M059J (cell line): ENCODE measurements around the gene RPL23. TPM values are rescaled to one million over a fixed set of nuclear protein-coding genes. Genes with fewer than 3 reads are reported as not detected.

ENCODE experiments used
- DNase-seq: peaks from one replicate; pipeline ENCODE4 v3.0.0-alpha.2; 2012; ENCODE audit warnings: low read depth
- total RNA-seq: library from RNA; depleted of rRNA; stranded (reverse); fragments of >200 nt; shearing (Covaris generic); gene quantifications from 2 replicates; pipeline ENCODE4 v1.2.3, GENCODE V29; 2014; rRNA removed

Gene RPL23
- 716 and 785 TPM in 2 replicates for total RNA-seq

DNA sequence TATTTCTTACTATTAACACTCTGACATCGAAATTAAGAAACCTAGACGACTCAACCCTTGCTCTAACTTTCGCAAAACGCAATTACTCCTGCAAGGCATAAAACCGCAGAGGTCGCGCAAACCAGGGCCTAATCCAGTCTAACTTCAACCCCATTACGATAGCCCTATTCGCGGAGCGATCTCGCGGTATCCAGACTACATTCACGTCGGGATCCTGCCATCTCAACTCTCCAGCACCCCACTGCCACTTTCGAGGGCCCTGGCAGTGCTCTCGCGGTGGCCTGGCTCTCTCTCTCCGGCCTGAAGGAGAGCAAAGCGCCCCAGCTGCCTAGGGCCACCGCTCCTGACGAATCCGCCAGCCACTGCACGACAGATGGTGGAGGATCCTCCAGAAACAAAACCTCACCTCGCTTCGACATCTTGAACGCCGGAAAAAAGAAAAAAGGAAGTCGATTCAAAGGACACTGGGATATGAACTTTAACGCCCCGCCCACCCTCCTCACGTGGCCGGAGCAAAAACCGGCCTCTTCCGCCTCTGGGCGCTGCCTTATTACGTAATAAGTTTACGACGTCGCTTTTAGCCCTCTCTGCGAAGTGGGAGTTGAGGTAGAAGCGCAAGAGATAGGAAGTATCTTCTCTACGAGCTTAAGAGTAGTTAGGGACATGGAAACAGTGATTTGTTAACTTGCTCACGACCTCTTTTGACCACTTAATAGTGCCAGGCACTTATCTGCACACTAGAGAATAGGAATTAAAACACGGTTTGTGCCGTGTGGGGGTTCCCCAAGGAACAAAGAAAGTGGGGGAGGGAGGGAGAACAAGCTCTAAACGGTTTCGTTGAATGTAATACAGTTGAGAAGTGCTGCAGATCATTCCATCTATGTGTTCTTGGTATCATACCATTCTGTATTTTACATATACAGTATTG lies at the start of gene RPL23:
Gene RPL23, minus strand, starts transcription at position 430 of the 928 bp plus-strand sequence. Its CDS starts 11 bp downstream, at position 419.
- peak; percentile 96 for DNase-seq

DNA sequence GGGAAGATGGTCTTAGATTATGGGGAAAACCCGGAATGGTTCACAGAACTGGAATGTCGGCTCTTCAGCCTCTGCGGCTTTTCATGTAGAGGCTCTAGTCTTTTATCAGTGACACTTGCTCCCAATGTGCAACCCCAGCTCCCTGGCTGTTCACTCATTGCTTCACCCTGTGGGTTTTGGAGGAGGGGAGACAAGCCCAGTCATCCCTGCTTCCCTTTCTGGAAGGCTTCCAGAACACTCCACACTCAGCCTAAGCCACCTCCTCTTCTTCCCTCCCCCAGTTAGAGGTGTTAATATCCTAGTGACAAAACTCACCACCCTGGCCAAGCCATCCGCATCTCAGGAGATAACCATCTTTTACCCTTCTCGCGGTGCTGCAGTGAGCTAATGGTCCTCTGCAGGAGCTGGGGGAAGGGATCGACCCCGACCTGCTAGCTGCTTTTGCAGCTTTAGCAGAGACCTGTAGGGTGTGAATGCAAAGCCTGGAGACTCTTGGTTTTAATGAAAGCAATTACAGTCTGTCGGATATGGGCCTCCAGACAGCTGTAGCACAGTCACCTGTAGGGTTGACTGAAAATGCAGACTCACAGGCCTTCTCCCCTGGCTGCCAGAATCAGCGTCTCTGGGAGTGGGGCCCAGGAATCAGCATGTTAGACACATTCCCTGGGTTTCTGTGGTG lies 47.6 kb upstream of the RPL23 start:
- peak; percentile 99 for DNase-seq

DNA sequence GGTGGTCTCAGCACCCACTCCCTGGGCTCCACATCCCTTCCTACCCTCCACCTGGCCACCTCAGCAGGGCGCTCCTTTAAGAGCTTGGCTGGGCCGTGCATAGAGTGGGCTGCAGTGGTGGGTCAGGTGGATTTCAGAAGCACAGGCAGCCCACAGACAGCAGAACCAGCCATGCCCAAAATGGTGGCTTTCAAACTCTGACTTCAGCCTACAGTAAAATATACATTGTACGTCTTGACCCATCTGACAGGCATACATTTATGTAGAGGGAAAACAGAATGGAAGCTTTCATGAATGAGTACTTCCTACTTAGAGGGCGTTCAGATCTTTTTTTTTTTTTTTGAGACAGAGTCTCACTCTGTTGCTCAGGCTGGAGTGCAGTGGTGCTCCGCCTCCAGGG lies 45.9 kb upstream of the RPL23 start:
- DNase-seq, result no peak

DNA sequence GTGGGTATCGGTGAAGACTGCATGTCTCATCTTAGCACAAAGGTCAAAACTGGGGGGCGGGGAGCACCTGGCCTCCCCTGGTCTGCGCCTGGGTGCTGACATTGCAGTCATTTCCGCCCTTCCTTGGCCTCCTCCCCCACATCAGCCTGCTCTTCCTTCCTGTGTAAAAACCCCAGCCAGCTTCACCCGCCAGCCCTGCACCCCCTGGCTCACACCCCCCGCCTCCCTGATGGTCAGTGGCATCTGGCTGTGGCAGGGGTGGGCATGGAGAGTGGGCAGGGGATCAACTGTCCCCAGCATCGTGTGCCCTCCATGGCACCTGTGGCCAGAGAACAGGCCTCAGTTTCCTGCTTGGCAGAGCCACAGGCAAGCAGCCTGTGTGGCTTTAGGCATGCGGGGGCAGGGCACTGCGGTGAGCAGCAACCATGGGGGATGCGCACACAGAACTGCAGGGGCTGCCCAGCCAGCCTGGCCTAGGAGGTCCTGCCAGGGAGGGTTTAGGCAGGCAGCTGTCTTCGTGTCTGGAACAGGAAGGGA lies 45.4 kb upstream of the RPL23 start:
- DNase-seq, result no peak

DNA sequence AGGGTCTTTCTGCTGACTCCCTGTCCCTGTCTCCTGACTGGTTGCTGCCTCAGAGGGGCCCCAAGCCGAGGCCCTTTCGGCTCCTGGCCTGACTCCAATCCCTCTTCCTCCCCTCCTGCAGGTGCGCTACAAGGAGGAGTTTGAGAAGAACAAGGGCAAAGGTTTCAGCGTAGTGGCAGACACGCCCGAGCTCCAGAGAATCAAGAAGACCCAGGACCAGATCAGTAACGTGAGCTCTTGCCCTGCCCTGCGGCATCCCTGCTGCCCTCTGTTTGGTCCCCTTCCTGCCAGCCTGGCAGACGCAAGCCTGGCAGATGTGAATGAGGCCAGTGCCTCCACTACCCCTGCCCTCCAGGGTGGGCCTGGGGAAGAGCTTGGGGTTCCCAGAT lies 44.8 kb upstream of the RPL23 start:
- no peak for DNase-seq

DNA sequence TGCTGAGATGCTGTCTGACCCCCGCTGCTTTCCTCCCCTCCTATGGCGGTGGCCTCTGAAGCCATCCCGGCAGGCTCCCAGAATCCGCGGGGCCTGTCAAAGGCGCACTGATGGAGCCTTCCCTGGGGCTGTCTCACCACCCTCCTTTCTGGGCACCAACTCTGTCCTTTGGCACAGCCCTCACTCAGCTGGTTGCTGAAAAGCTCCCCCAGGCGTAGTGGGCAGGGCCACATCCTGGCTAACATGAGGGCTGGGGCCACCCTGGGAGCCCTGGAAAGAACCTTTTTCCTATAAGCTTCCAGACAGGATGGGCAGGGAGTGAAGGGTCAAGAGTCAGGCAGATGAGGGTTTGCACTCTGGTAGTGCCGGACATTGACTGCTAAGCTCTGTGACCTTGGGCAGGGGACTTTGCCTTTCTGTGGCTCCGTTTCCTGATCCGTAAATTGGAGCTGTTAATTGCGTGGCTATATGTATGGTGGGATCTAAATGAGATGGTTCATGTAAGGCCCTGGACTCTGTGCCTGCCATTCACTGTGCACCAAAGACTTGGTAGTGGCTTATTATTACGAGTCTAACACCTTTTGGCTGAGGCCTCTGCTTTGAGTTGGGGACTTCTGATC lies 44.3 kb upstream of the RPL23 start:
- peak; percentile 53 for DNase-seq

DNA sequence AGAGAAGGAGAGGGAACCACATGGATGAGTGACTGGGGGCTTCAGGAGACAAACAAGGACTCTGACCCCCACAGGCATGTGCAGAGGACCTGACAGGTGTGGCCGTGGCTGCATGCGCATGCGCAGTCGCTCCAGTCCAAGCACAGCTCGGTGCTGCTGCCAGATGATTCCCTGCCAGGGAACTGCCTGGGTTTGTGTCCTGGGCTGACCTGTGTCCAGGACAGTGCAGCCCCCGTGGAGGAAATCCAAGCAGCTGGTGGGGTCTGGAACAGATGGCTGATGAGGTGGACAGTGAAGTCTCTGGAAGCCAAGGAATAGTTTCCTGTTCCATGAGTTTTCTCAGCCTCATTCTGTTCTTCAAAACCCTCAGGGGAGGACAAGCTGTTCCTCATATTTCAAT lies 43.7 kb upstream of the RPL23 start:
- no peak for DNase-seq

DNA sequence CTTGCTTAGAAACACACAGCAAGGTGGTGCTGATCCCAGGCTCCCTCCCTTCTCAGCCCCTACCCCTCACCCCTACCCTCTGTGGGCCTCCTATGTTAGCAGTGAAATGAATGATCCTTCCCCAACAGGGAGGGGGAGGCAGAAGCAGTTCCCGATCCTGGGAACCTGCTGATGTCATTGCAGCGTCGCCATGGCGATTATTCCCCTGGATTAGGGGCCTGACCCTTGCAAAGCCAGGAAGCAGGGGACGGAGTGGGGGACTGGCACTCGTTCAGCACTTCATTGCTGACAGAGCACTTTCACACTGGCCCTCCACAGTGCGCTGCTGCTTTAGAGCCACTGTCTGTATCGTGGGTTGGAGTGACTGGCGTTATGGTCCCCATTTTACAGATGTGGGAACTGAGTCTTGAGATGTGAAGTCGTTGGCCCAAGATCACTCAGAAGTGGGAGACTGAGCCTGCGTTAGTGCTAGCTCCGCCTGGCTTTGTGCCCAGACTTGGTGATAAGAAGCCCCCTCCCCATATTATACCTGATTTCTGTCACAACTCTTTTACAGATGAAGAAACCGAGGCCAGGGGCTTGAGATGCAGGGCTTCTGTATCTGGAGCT lies 42.9 kb upstream of the RPL23 start:
- DNase-seq, result no peak

DNA sequence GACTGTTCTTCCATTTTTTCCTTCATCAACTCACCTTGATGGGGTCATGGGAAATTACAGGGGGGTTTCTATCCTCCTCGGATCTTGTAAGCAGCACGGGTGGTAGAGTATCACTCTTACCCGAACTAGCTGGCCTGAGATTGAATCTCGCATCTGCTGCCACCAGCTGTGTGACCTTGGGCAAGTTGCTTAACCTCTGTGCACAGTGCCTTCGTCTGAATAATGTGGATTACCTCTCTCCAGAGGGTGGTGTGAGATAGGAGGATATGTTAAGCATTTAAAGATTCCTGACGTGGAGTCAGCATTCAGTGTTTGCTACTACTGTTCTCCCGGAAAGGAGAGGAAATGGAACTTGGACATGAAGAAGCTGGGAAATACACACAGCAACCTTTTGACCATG lies 40.8 kb upstream of the RPL23 start:
- no peak for DNase-seq

DNA sequence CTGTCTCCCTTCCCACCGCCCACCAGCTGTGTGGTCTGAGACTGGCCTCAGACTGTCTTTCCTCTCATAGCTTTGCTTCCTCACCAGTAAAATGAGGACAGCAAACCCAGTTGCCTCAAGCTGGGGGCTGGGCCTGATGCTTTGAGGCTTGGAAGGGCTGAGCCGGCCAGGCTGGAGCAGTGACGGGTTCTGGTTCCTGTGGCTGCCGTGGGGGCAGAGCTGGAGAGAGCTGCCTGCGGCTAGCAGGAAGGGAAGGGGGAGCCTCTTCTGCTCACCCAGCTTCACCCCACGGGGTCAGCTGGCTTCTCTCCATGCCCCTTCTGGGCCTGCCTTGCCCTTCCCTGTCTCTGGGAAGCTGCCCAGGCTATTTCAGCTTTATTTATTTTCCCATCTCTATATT lies 40.1 kb upstream of the RPL23 start:
- DNase-seq, result peak; percentile 37

DNA sequence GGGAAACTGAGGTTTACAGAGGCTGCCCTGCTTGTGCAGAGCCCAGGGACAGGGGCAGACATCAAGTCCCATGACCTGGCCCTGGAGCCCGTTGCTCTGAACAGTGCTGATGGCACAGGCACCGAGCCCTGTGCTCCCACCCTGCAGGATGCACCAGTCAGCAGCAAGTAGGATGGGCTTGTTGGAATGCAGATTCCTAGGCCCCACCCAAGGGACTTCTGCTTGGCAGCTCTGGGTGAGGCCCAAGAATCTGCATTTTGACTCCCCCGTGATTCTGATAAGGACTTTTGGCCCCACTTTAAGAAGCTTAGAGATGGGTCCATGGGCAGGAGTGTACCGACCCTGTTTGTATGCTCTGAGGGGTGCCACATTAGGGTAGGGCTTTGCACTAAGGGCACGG lies 39.6 kb upstream of the RPL23 start:
- no peak for DNase-seq

DNA sequence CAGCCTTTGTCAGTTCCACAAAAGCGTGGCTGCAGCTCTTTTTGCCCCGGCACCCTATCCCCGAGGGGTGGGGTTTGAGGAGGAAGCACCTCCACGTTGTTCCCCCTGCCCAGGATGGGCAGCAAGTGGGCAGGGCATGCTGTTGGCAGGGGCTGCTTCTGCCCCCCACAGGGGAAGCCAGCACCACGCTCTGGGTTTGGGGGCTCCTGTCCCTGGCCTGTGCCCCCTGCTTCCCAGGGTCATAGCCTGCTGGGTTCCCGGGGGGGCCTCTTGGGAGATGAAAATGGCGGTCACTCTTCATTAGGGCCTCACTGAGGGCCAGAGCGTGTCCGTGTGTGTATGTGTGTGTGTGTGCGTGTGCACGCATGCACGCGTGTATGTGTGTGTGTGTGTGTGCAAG lies 39.1 kb upstream of the RPL23 start:
- DNase-seq, result no peak

DNA sequence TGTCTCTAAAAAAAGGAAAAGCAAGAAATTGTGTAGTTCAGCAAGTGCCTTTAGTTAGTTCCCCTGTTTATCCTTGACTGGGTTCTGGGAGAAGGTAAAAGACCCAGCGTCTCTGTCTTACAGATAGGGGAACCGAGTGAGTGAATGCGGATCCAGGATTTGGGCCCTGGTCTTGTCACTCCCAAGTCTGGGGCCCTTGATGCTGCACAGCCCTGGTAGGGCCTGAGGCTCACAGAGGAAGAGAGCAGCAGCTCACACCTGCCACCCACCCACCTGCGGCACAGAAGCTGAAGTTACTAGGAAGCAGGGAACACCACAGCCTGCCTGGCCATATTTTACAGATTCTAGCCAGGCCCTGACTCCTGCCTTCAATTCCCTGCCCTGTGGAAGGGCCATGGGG lies 38.6 kb upstream of the RPL23 start:
- DNase-seq, result no peak

DNA sequence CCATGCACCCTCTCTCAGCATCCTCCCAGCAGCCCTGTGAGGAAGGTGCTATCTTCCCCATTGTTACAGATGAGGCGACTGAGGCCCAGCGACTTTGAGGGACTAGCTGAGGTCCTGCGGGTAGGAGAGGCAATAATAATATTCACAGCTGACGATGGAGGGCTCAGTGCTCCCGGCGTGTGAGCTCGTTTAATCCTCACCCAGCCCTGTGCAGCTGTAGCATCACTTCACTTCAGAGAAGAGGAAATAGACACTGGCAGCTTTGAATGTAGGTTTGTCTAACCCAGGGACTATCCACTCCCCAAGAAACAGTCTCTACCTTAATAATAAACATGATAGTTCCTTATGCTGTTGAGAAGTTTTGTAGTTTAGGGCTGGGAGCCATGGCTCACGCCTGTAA lies 37.9 kb upstream of the RPL23 start:
- no peak for DNase-seq

DNA sequence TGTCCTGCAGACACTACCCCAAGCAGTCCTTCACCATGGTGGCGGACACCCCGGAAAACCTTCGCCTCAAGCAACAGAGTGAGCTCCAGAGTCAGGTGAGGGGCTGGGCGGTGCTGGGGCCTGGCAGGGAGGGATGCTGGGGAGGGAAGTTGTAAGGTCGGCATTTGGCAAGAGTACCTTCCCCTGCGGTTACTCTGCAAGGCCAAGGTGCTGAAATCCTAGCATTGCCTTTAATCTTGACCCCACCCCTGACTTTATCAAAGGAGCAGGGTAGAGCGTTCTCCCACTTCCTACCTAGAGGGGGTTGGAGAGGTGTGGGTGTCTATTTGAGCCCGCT lies 36.9 kb upstream of the RPL23 start:
- DNase-seq, result no peak

DNA sequence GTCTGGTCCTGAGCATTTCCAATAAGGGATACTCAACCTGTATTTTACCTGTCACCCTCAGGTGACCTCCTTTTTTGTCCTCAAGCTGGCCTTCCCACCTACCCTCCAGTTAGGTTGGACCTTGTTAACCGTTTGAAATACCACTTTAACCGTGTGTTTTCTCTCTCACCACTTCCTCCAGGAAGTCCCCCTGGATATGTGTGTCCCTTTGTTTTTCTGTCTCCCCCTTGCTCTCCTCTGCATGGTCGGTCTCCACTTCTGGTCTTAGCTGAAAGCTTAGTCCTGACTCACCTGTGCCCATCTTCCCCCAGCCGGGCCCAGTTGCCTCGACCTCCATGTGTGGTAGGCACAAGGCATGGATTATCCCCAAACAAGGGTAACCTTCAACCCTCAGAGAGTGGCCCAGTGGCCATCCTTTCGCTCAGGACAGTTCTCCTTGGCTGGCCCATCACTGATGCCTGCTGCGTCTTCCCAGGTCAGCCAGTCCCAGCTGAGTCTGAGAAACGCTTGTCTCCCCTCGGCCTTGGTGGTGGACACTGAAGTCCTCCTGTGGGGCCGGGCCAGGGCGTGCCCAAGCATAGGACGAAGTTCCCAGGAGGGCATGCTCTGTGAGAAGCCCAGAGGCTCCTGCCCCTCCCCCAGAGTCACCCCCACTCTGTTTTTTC lies 36.4 kb upstream of the RPL23 start:
- DNase-seq, result no peak

DNA sequence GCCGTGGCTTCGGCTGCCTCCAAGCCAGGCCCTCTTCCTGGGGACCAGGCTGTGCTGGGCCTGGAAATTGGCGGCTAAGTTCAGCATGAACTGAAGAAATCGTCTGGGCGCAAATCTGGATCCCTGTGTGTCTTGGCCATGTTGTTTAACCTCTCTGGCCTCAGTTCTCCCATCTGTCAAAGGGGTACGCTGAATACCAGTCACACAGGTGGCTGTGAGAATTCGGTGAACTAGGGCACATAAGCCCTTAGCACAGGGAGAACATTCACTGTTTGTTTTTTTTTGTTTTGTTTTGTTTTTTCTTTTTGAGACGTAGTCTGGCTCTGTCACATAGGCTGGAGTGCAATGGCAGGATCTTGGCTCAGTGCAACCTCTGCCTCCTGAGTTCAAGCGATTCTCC lies 35.3 kb upstream of the RPL23 start:
- DNase-seq, result no peak

DNA sequence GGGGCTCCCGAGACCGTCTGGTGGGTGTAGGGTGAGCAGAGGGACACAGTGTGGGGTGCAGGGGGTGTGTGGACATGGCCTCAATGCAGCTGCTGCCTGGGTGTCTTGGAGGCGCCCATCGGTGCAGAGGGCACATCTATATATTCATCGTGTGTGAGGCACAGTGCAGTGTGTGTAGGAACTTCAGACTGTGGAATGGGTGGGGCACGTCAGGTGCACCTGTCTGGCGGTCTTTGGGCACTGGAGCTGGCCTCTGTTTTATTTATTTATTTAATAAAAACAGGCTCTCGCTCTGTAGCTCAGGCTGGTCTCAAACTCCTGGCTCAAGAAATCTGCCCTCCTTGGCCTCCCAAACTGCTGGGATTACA lies 33.1 kb upstream of the RPL23 start:
- DNase-seq, result no peak

DNA sequence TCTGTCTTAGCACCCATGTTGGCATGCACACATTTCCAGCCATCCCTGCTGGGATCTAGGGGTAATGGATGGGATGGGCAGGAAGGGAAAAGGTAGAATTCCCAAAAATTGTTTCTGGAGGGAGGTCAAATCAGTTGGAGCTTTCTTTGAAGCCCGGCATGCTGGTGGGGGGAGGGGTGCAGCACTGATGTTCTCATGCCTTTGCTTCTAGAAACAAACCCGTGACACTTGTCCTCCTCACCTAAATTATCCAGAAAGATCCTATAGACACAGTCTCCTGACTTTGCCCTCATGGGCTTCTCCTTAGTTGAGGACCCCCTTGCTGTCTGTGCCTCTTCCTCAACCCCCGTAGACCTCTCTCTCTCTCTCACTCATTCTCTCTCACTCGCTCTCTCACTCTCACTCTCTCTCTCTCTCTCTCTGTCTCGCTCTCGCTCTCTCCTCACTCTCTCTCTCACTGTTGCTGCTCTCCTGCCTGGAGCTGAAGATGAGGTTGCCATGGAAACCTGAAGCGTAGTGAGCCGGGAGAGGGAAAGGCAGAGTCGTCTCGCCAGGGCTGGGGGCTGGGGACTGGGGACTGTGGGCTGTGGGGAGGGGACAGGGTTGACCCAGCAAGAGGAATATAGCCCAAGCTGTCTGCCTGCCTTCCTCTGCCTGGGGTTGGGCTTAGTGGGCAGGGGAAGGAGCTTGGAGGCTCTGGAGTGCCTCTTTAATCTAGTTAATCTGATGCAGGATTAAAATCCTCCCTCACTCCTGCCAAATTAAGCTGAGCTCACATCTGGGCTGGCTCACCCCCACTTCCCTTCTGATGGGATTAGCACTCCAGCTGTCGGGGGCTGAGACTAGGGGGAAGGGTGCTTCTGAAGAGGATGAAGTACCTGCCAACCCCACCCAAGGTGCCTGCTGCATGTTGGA lies 32.5 kb upstream of the RPL23 start:
- DNase-seq, result no peak

DNA sequence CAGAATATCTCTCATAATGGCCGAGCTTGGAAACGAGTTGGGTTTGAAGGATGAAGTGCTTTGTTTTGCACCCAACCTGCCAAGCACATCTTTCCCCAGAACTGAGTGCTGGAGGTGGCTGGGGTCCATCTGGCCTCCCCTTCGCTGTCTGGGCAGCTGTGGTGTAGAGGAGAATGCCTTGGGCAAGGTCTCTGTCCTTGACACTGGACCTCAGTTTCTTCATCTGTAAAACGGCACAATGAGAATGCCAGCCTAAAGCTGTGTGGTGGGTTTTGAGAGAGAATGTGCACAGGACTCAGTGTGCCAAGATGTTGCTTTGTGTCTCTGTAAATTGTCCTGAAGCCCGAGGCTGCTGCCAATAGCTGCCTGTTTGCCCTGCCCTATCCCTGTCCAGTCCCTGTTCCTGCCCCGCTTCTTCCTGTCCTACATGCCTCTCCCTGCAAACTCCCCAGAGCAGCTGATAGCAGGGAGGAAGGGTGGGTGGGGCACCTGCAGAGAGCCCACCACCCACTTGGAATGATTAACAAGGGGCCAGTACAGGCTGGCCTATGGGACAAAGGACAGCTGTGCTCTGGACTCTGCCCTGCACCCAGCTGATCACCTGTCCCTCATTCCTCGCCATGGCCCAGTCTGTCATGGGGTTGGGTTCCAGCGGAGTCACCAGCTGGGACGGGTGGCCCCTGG lies 31.7 kb upstream of the RPL23 start:
- no peak for DNase-seq
